CD4-positive, alpha-beta T cell (primary cell): ENCODE results near the gene CAMKK1. TPM values are rescaled to one million over a fixed set of nuclear protein-coding genes. Genes with fewer than 3 reads are reported as not detected.

ENCODE experiments used
- ATAC-seq: fragments of 200-7000 bp; cut with Tn5 transposase; one replicate; pipeline ENCODE4 v1.10.0; 2022; ENCODE audit warnings: mild to moderate bottlenecking; ENCODE audit not compliant: poor library complexity
- CTCF ChIA-PET: fragments of 350-600 bp; sonication (Branson Sonifier 250); formaldehyde crosslinking; loops from one replicate; lab custom pipeline; 2021; ENCODE audit warnings: antibody characterized with exemption, inconsistent platforms; lab: Charles Lee
- POLR2A ChIA-PET: fragments of 350-600 bp; sonication (Branson Sonifier 250); formaldehyde crosslinking; loops from one replicate; lab custom pipeline; 2021; ENCODE audit warnings: antibody characterized with exemption, inconsistent platforms; lab: Charles Lee
- DNase-seq, 14 experiments: peaks; one replicate each; pipeline ENCODE4 v3.0.0-alpha.2; 2013 to 2020; ENCODE audit warnings: mixed read lengths in 2 of 14
- H3K27ac ChIP-seq, 2 donors: one replicate each; pipeline versions ENCODE4 v1.5.1 to v1.7.0; 2013; ENCODE audit warnings: low read length in 2 of 2, low read depth in 1 of 2, mild to moderate bottlenecking in 1 of 2
- H3K27me3 ChIP-seq, 2 experiments: 1 replicate in 1 of 2; 2 replicates in 1 of 2; pipeline versions ENCODE4 v1.6.1 to v1.7.0; 2013; ENCODE audit warnings: low read length in 2 of 2, control low read depth in 1 of 2, mild to moderate bottlenecking in 1 of 2, moderate library complexity in 1 of 2; ENCODE audit not compliant: insufficient read depth in 2 of 2, control insufficient read depth in 1 of 2
- H3K36me3 ChIP-seq: one replicate; pipeline ENCODE4 v1.6.1; 2013; ENCODE audit warnings: low read length, control low read depth; ENCODE audit not compliant: insufficient read depth
- H3K4me1 ChIP-seq: one replicate; pipeline ENCODE4 v1.6.1; 2013; ENCODE audit warnings: low read length, control low read depth; ENCODE audit not compliant: insufficient read depth
- H3K4me3 ChIP-seq: one replicate; pipeline ENCODE4 v1.5.1; 2013; ENCODE audit warnings: mild to moderate bottlenecking, low read length, moderate library complexity
- H3K9me3 ChIP-seq, 2 experiments: 1 replicate in 1 of 2; 2 replicates in 1 of 2; pipeline versions ENCODE4 v1.6.1 to v1.7.0; 2013; ENCODE audit warnings: low read length in 2 of 2, mild to moderate bottlenecking in 2 of 2, control low read depth in 1 of 2, moderate library complexity in 1 of 2; ENCODE audit not compliant: control insufficient read depth in 1 of 2, insufficient read depth in 1 of 2
- H3K27ac Mint-ChIP-seq: one replicate; pipeline ENCODE4 v1.8.0; 2020; ENCODE audit warnings: mixed read lengths
- H3K27me3 Mint-ChIP-seq: one replicate; pipeline ENCODE4 v1.8.0; 2021; ENCODE audit warnings: mixed read lengths
- H3K36me3 Mint-ChIP-seq: one replicate; pipeline ENCODE4 v1.8.0; 2021; ENCODE audit warnings: low read depth, mixed read lengths
- H3K4me1 Mint-ChIP-seq: one replicate; pipeline ENCODE4 v1.8.0; 2021; ENCODE audit warnings: low read depth, mixed read lengths
- H3K4me3 Mint-ChIP-seq: one replicate; pipeline ENCODE4 v1.8.0; 2020; ENCODE audit warnings: mild to moderate bottlenecking, mixed read lengths
- H3K9me3 Mint-ChIP-seq: one replicate; pipeline ENCODE4 v1.8.0; 2020; ENCODE audit warnings: mixed read lengths
- intact Hi-C, 2 experiments: fragments of 100-400 bp; cut with DNase I in 1 of 2; cut with micrococcal nuclease in 1 of 2; formaldehyde crosslinking; loops; one replicate each; pipeline versions ENCODE4 v1.15.1 to v1.9.0; 2023 to 2025; cut with DNase I, micrococcal nuclease
- total RNA-seq, 174 experiments: library from RNA in 2 of 174; stranded (reverse) in 2 of 174; gene quantifications; one replicate each; pipeline ENCODE4 v1.2.3 and lab custom pipeline; 2021 to 2026
- TF ChIP-seq, protein P1 (sequence below): fragments of 200-600 bp; IDR thresholded peaks from one replicate; pipeline ENCODE4 v1.8.0; 2022; ENCODE audit warnings: antibody characterized with exemption, mild to moderate bottlenecking

The CAMKK1 gene
- total RNA-seq, 2 experiments from 2014 or later, result 4.8 to 4.9 TPM

- no peak for ATAC-seq
- Histone ChIP-seq H3K9me3 (no peaks in the 10 kb centered on the region), H3K36me3 (peaks cover 6% of the 10 kb centered on the region), H3K27me3 (no peaks in the 10 kb centered on the region), H3K27ac (no peak overlapping the region), H3K4me3 (no peak overlapping the region), H3K4me1 (no peaks in the 10 kb centered on the region)
- ChIA-PET CTCF (no interaction called here), POLR2A (interaction anchor here (1.4 kb wide), 1 partner anchor 14 kb away, joined by 3 read pairs; the partner anchor contains the start of gene CAMKK1)
- no peaks in the 10 kb centered on the region for H3K9me3 Mint-ChIP-seq
- no peaks in the 10 kb centered on the region for H3K27me3 Mint-ChIP-seq
- peaks cover 30% of the 10 kb centered on the region for H3K36me3 Mint-ChIP-seq
- intact Hi-C loops, result no loop called here
- H3K4me3 Mint-ChIP-seq, result no peak overlapping the region
- TF ChIP-seq, protein P1, sequence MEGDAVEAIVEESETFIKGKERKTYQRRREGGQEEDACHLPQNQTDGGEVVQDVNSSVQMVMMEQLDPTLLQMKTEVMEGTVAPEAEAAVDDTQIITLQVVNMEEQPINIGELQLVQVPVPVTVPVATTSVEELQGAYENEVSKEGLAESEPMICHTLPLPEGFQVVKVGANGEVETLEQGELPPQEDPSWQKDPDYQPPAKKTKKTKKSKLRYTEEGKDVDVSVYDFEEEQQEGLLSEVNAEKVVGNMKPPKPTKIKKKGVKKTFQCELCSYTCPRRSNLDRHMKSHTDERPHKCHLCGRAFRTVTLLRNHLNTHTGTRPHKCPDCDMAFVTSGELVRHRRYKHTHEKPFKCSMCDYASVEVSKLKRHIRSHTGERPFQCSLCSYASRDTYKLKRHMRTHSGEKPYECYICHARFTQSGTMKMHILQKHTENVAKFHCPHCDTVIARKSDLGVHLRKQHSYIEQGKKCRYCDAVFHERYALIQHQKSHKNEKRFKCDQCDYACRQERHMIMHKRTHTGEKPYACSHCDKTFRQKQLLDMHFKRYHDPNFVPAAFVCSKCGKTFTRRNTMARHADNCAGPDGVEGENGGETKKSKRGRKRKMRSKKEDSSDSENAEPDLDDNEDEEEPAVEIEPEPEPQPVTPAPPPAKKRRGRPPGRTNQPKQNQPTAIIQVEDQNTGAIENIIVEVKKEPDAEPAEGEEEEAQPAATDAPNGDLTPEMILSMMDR, result no peak
- H3K27ac Mint-ChIP-seq, result no peak overlapping the region
- no peak for DNase-seq
- H3K4me1 Mint-ChIP-seq, result no peaks in the 10 kb centered on the region
Observed at GRCh38 chr17:3879186-3879585, 13.7 kb downstream of the CAMKK1 start.

- CTCF ChIA-PET, result no interaction called here
- Histone ChIP-seq H3K27ac (no peak overlapping the region), H3K4me1 (no peaks in the 10 kb centered on the region), H3K4me3 (no peak overlapping the region), H3K36me3 (peaks cover 8% of the 10 kb centered on the region), H3K9me3 (no peaks in the 10 kb centered on the region), H3K27me3 (no peaks in the 10 kb centered on the region)
- no peaks in the 10 kb centered on the region for H3K27me3 Mint-ChIP-seq
- POLR2A ChIA-PET, result no interaction called here
- ATAC-seq (no peak), DNase-seq (no peak)
- intact Hi-C loops, result no loop called here
- H3K4me1 Mint-ChIP-seq, result no peaks in the 10 kb centered on the region
- H3K9me3 Mint-ChIP-seq, result no peaks in the 10 kb centered on the region
- H3K27ac Mint-ChIP-seq, result no peak overlapping the region
- peaks cover 36% of the 10 kb centered on the region for H3K36me3 Mint-ChIP-seq
- H3K4me3 Mint-ChIP-seq, result no peak overlapping the region
- TF ChIP-seq, protein P1, result no peak
Observed at GRCh38 chr17:3877220-3877619, 15.6 kb downstream of the CAMKK1 start.

DNA sequence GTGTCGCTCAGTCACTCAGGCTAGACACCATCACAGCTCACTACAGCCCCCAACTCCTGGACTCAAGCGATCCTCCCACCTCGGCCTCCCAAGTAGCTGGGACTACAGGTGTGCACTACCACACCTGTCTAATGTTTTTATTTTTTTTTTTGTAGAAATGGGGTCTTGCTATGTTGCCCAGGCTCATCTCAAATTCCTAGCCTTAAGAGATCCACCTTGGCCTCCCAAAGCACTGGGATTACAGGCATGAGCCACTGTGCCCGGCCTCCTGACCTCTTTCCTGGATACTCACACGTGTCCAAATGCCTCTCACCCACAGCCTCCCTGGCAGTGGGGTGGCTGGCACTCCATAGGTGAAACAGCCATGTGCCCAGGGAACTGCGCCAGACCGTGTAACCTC is 17.5 kb downstream of the CAMKK1 start:
- Mint-ChIP-seq H3K9me3 (no peaks in the 10 kb centered on the region), H3K4me1 (peaks cover 7% of the 10 kb centered on the region), H3K4me3 (no peak overlapping the region), H3K36me3 (peaks cover 41% of the 10 kb centered on the region), H3K27me3 (no peaks in the 10 kb centered on the region), H3K27ac (no peak overlapping the region)
- ATAC-seq (no peak), DNase-seq (no peak)
- intact Hi-C loops, result no loop called here
- H3K9me3 ChIP-seq, result no peaks in the 10 kb centered on the region
- no peak overlapping the region for H3K27ac ChIP-seq
- no peaks in the 10 kb centered on the region for H3K27me3 ChIP-seq
- ChIA-PET POLR2A (no interaction called here), CTCF (no interaction called here)
- H3K4me1 ChIP-seq, result no peaks in the 10 kb centered on the region
- TF ChIP-seq, protein P1, result no peak
- no peak overlapping the region for H3K4me3 ChIP-seq
- H3K36me3 ChIP-seq, result peaks cover 8% of the 10 kb centered on the region
